22Rv1 (cell line): ENCODE data around the gene ATP8B1.

Experiments used
- H3K27ac ChIP-seq: fragments of 450-650 bp; 2 replicates; pipeline ENCODE4 v1.5.1; 2017
- ZFX ChIP-seq: fragments of 450-650 bp; IDR thresholded peaks from 2 replicates; pipeline ENCODE4 v1.6.1; 2017; ENCODE audit warnings: antibody characterized with exemption, borderline replicate concordance
- TF ChIP-seq, protein P1 (sequence below): fragments of 450-650 bp; IDR thresholded peaks from 2 replicates; pipeline ENCODE4 v1.5.1; 2017; ENCODE audit warnings: mild to moderate bottlenecking

The ATP8B1 gene

GRCh38 chr18:57841568-57841967 lies 38.5 kb upstream of the ATP8B1 start:
- no peak overlapping the region for H3K27ac ChIP-seq
- no peak for TF ChIP-seq ZFX
- TF ChIP-seq, protein P1, sequence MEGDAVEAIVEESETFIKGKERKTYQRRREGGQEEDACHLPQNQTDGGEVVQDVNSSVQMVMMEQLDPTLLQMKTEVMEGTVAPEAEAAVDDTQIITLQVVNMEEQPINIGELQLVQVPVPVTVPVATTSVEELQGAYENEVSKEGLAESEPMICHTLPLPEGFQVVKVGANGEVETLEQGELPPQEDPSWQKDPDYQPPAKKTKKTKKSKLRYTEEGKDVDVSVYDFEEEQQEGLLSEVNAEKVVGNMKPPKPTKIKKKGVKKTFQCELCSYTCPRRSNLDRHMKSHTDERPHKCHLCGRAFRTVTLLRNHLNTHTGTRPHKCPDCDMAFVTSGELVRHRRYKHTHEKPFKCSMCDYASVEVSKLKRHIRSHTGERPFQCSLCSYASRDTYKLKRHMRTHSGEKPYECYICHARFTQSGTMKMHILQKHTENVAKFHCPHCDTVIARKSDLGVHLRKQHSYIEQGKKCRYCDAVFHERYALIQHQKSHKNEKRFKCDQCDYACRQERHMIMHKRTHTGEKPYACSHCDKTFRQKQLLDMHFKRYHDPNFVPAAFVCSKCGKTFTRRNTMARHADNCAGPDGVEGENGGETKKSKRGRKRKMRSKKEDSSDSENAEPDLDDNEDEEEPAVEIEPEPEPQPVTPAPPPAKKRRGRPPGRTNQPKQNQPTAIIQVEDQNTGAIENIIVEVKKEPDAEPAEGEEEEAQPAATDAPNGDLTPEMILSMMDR, result no peak

GRCh38 chr18:57839942-57840381 lies 36.8 kb upstream of the ATP8B1 start:
- H3K27ac ChIP-seq, result no peak overlapping the region
- TF ChIP-seq ZFX, result no peak
- TF ChIP-seq, protein P1, result no peak

GRCh38 chr18:57837917-57838548 lies 34.9 kb upstream of the ATP8B1 start:
- no peak overlapping the region for H3K27ac ChIP-seq
- TF ChIP-seq, protein P1, result no peak
- no peak for TF ChIP-seq ZFX

GRCh38 chr18:57836557-57836956 lies 33.4 kb upstream of the ATP8B1 start:
- H3K27ac ChIP-seq, result no peak overlapping the region
- TF ChIP-seq, protein P1, result no peak
- TF ChIP-seq ZFX, result no peak

- no peak for TF ChIP-seq ZFX
- TF ChIP-seq, protein P1, result no peak
- H3K27ac ChIP-seq, result no peak overlapping the region
Observed at GRCh38 chr18:57835904-57836303, 32.8 kb upstream of the ATP8B1 start.

DNA sequence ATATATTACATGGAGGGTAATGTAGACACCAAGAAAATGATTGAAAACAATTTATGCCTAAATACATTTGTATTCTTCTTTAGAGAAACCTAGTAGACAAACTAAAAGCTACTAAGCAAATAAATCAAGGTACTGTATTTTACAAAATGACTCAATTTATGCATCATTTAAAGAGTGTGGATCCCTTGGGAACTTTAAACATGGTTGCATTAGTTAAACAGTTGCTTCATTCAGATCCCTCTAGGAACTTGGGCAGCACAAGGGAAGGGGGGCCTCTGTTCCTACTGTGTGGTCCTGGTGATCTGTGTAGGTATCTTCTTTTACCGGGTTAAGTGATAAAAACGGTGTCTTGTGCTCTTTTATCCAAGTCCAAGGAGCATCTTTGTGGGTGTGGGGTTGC lies 31.5 kb upstream of the ATP8B1 start:
- TF ChIP-seq, protein P1, result no peak
- TF ChIP-seq ZFX, result no peak
- no peak overlapping the region for H3K27ac ChIP-seq

DNA sequence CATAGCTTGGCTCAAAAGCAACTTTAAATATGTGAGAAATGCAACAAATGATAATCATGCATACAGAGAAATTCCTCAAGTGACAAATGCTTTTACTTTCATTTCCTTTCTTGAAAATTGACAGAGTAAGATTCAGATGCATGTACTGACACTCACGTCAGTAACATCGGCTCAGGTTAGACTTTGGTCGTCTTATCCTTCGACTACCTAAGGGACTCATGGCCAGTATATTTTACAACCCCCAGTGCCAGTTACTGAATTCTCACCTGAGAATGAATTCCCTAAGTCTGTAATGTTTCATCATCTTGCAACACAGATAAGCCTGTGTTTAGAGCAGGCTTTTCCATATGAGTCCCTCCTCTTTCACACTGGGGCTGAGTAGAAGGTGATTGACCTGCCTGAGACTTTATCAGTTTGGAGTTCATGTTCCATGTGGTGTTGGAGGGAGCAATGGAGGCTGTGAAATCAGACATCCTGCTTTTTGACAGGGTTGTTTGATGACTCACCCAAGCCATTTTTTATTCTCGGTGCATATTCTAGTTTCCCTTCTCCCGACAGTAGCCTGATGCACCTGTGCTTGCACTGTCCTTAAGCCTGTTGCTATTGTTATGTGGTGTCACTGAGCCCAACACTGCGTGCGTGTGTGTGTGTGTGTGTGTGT lies 30.5 kb upstream of the ATP8B1 start:
- no peak overlapping the region for H3K27ac ChIP-seq
- no peak for TF ChIP-seq ZFX
- TF ChIP-seq, protein P1, result no peak
